GM19324 (cell line): ENCODE results near the gene EIF4H.
"Not testable (repeated sequence)": the region's sequence is repeated elsewhere in the genome, so short reads cannot be mapped to it uniquely, and the experiment has no call there.

ENCODE experiments used
- ATAC-seq: cut with Tn5 transposase; IDR thresholded peaks from one replicate; pipeline ENCODE4 v1.9.1; 2021; ENCODE audit warnings: mild to moderate bottlenecking, moderate library complexity; ENCODE audit not compliant: unreplicated experiment, low FRiP score

Gene EIF4H

GRCh38 chr7:74197449-74198124 lies 23.4 kb downstream of the EIF4H start:
- no peak for ATAC-seq

- ATAC-seq = no peak
Observed at GRCh38 chr7:74199551-74200355, 25.6 kb downstream of the EIF4H start.

GRCh38 chr7:74202841-74203556 lies 28.8 kb downstream of the EIF4H start:
- no peak for ATAC-seq

GRCh38 chr7:74203956-74204618 lies 29.9 kb downstream of the EIF4H start:
- ATAC-seq = no peak

GRCh38 chr7:74206052-74206451 lies 31.9 kb downstream of the EIF4H start:
- not testable (repeated sequence) for ATAC-seq

GRCh38 chr7:74206589-74207120 lies 32.5 kb downstream of the EIF4H start:
- no peak for ATAC-seq

GRCh38 chr7:74207586-74207985 lies 33.4 kb downstream of the EIF4H start:
- ATAC-seq = no peak

- ATAC-seq = not testable (repeated sequence)
Observed at GRCh38 chr7:74208241-74208640, 34.1 kb downstream of the EIF4H start.

- ATAC-seq = no peak
Observed at GRCh38 chr7:74212661-74213060, 38.5 kb downstream of the EIF4H start.

- ATAC-seq = no peak
Observed at GRCh38 chr7:74214816-74215630, 40.9 kb downstream of the EIF4H start.

- ATAC-seq = no peak
Observed at GRCh38 chr7:74215921-74216320, 41.8 kb downstream of the EIF4H start.

- no peak for ATAC-seq
Observed at GRCh38 chr7:74216361-74216761, 42.2 kb downstream of the EIF4H start.

GRCh38 chr7:74217455-74218342 lies 43.5 kb downstream of the EIF4H start:
- no peak for ATAC-seq

GRCh38 chr7:74218343-74218698 lies 44.2 kb downstream of the EIF4H start:
- ATAC-seq = no peak

GRCh38 chr7:74219416-74219815 lies 45.3 kb downstream of the EIF4H start:
- ATAC-seq = no peak

GRCh38 chr7:74220229-74220628 lies 46.1 kb downstream of the EIF4H start:
- no peak for ATAC-seq

GRCh38 chr7:74221713-74222112 lies 47.6 kb downstream of the EIF4H start:
- no peak for ATAC-seq

GRCh38 chr7:74222851-74223710 lies 48.9 kb downstream of the EIF4H start:
- no peak for ATAC-seq
